ENCODE measurements around the gene RNF2. TPM values are rescaled to one million over a fixed set of nuclear protein-coding genes. Genes with fewer than 3 reads are reported as not detected.

Gene RNF2
- total RNA-seq, 4 donors from 2014 or later: 11.3 to 18.6 (median 16.2) TPM

DNA sequence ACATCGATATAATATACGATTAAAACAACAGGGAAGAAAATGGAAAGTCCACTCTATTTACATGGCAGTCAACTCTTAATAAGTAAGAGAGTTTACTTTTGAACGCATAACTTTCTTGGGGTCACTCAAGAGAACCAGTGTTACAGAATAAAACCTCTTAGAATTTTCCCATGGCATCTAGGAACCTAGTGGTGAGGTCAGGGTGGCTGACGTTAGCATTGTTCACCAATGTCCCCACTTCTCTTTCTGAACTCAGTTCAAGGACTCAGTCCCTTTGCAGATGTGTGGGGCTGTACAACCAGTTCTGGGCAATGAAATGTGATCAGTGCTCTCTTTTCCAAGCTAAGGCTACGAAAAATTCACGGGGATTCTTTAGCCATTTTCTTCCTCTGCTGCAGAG lies 2.6 kb upstream of the RNF2 start:
- H3K27me3 ChIP-seq: no peaks in the 10 kb centered on the region
- peaks cover 20% of the 10 kb centered on the region for H3K4me1 ChIP-seq
- WGBS: 88% methylated on average over 6 of the region's 6 CpGs
- H3K27ac ChIP-seq: no peak overlapping the region
- H3K36me3 ChIP-seq: no peaks in the 10 kb centered on the region
- H3K4me3 ChIP-seq: no peak overlapping the region
- no peak for DNase-seq (ENCODE audit: low spot score in 2 of 2)
- no peak for TF ChIP-seq POLR2AphosphoS5 (IDR thresholded peaks at IDR 0.05)
- TF ChIP-seq, protein P1, sequence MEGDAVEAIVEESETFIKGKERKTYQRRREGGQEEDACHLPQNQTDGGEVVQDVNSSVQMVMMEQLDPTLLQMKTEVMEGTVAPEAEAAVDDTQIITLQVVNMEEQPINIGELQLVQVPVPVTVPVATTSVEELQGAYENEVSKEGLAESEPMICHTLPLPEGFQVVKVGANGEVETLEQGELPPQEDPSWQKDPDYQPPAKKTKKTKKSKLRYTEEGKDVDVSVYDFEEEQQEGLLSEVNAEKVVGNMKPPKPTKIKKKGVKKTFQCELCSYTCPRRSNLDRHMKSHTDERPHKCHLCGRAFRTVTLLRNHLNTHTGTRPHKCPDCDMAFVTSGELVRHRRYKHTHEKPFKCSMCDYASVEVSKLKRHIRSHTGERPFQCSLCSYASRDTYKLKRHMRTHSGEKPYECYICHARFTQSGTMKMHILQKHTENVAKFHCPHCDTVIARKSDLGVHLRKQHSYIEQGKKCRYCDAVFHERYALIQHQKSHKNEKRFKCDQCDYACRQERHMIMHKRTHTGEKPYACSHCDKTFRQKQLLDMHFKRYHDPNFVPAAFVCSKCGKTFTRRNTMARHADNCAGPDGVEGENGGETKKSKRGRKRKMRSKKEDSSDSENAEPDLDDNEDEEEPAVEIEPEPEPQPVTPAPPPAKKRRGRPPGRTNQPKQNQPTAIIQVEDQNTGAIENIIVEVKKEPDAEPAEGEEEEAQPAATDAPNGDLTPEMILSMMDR (IDR thresholded peaks at IDR 0.05): no peak
- TF ChIP-seq EP300 (IDR thresholded peaks at IDR 0.05): no peak
- TF ChIP-seq POLR2A (IDR thresholded peaks at IDR 0.05): no peak
- no peaks in the 10 kb centered on the region for H3K9me3 ChIP-seq

DNA sequence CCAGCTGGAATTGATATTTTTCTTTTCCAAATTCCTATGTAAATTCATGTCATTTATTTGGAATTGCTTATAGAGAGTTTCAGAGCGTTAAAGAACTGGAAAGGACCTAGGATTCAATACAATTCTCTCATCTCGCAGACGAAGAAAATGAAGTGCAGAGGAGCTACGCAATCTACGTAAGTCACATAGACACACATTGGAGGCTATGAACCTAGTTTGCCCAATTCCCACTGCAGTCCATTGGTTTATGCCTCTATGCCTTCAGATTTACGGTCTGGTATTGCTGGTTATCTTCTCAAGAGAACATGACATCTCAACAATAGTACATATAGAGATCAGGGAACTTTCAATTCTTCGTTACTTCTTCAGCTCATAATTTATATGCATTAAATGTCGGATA lies 971 bp upstream of the RNF2 start:
- Histone ChIP-seq H3K4me1 (peaks cover 24% of the 10 kb centered on the region), H3K36me3 (no peaks in the 10 kb centered on the region), H3K27me3 (no peaks in the 10 kb centered on the region), H3K27ac (peak overlapping the region; percentile 90), H3K4me3 (no peak overlapping the region), H3K9me3 (no peaks in the 10 kb centered on the region)
- 73% methylated on average over 8 of the region's 8 CpGs for WGBS
- DNase-seq (ENCODE audit: low spot score in 2 of 2): no peak
- TF ChIP-seq EP300 (IDR thresholded peaks at IDR 0.05): no peak
- TF ChIP-seq, protein P1 (IDR thresholded peaks at IDR 0.05): no peak
- TF ChIP-seq POLR2AphosphoS5 (IDR thresholded peaks at IDR 0.05): no peak
- no peak for TF ChIP-seq POLR2A (IDR thresholded peaks at IDR 0.05)

- Histone ChIP-seq H3K9me3 (no peaks in the 10 kb centered on the region), H3K4me3 (peak overlapping the region; percentile 98), H3K4me1 (peaks cover 24% of the 10 kb centered on the region), H3K27me3 (no peaks in the 10 kb centered on the region), H3K27ac (peak overlapping the region; percentile 90), H3K36me3 (no peaks in the 10 kb centered on the region)
- TF ChIP-seq POLR2A (IDR thresholded peaks at IDR 0.05): no peak
- TF ChIP-seq, protein P1 (IDR thresholded peaks at IDR 0.05): no peak
- 0% methylated on average over 25 of the region's 52 CpGs for WGBS
- peak in 1 of 2 donors; percentile 72 for DNase-seq (ENCODE audit: low spot score in 2 of 2)
Observed at GRCh38 chr1:185045814-185046492, 595 bp downstream of the RNF2 start.

DNA sequence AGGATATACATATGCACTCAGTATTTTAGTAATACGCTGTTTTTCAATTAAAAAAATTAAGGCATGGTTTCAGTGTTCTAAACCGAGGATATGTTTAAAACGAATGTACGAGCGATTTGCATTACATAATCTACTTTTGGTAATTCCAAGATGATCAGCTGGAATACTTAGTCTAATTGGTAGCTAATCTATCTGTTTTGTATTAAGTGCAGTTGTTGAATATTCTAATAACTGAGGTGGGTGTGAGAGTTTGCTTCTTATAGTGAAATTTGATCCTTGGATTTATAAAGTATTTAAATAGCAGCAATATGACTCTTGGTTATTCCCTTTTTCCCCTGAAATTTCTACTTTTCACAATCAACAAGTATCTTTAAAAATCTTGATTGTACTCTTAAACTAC lies 1.3 kb downstream of the RNF2 start:
- TF ChIP-seq, protein P1 (IDR thresholded peaks at IDR 0.05): no peak
- TF ChIP-seq POLR2AphosphoS5 (IDR thresholded peaks at IDR 0.05): no peak
- Histone ChIP-seq H3K36me3 (no peaks in the 10 kb centered on the region), H3K9me3 (no peaks in the 10 kb centered on the region), H3K4me3 (peak overlapping the region; percentile 98), H3K27me3 (no peaks in the 10 kb centered on the region), H3K27ac (no peak overlapping the region), H3K4me1 (peaks cover 24% of the 10 kb centered on the region)
- 1% methylated on average over 5 of the region's 5 CpGs for WGBS
- DNase-seq (ENCODE audit: low spot score in 2 of 2): no peak

GRCh38 chr1:185049670-185050069 lies 4.3 kb downstream of the RNF2 start:
- Histone ChIP-seq H3K27me3 (no peaks in the 10 kb centered on the region), H3K27ac (no peak overlapping the region), H3K36me3 (no peaks in the 10 kb centered on the region), H3K4me3 (no peak overlapping the region), H3K4me1 (peaks cover 24% of the 10 kb centered on the region), H3K9me3 (no peaks in the 10 kb centered on the region)
- no peak for TF ChIP-seq EP300 (IDR thresholded peaks at IDR 0.05)
- TF ChIP-seq, protein P1 (IDR thresholded peaks at IDR 0.05): no peak
- no peak for TF ChIP-seq POLR2AphosphoS5 (IDR thresholded peaks at IDR 0.05)
- TF ChIP-seq POLR2A (IDR thresholded peaks at IDR 0.05): no peak
- 87% methylated on average over 3 of the region's 3 CpGs for WGBS
- DNase-seq (ENCODE audit: low spot score in 2 of 2): no peak

Data from suprapubic skin (tissue), 4 donors.